HG03460 (cell line): Measurements from ENCODE around the gene OVOL2.
"Not testable (repeated sequence)": the region's sequence is repeated elsewhere in the genome, so short reads cannot be mapped to it uniquely, and the experiment has no call there.

ENCODE experiments used
- ATAC-seq: cut with Tn5 transposase; IDR thresholded peaks from one replicate; pipeline ENCODE4 v1.9.1; 2021; ENCODE audit not compliant: unreplicated experiment

Gene OVOL2

GRCh38 chr20:18058661-18059467, 1.1 kb upstream of the OVOL2 start:
- no peak for ATAC-seq

GRCh38 chr20:18057994-18058349, 256 bp upstream of the OVOL2 start:
- no peak for ATAC-seq

- no peak for ATAC-seq
These were observed 1.3 kb downstream of the OVOL2 start for GRCh38 chr20:18056174-18057100.

- ATAC-seq = no peak
These were observed 2.5 kb downstream of the OVOL2 start for GRCh38 chr20:18055261-18055660.

GRCh38 chr20:18052856-18053255, 4.9 kb downstream of the OVOL2 start:
- ATAC-seq = no peak

- no peak for ATAC-seq
These were observed 7.1 kb downstream of the OVOL2 start for GRCh38 chr20:18050628-18051027.

GRCh38 chr20:18048176-18048575, 9.5 kb downstream of the OVOL2 start:
- no peak for ATAC-seq

- no peak for ATAC-seq
These were observed 11.2 kb downstream of the OVOL2 start for GRCh38 chr20:18046535-18046934.

- no peak for ATAC-seq
These were observed 15.5 kb downstream of the OVOL2 start for GRCh38 chr20:18042229-18042628.

GRCh38 chr20:18041462-18041861, 16.3 kb downstream of the OVOL2 start:
- ATAC-seq = no peak

GRCh38 chr20:18039063-18039462, 18.7 kb downstream of the OVOL2 start:
- no peak for ATAC-seq

- no peak for ATAC-seq
These were observed 23.7 kb downstream of the OVOL2 start for GRCh38 chr20:18034039-18034438.

GRCh38 chr20:18032977-18033892, 24.5 kb downstream of the OVOL2 start:
- ATAC-seq = no peak

- ATAC-seq = no peak
These were observed 25.7 kb downstream of the OVOL2 start for GRCh38 chr20:18031888-18032509.

GRCh38 chr20:18031050-18031449, 26.7 kb downstream of the OVOL2 start:
- ATAC-seq = no peak

- no peak for ATAC-seq
These were observed 27.7 kb downstream of the OVOL2 start for GRCh38 chr20:18030020-18030419.

GRCh38 chr20:18027011-18027410, 30.7 kb downstream of the OVOL2 start:
- not testable (repeated sequence) for ATAC-seq

GRCh38 chr20:18024606-18025127, 33.0 kb downstream of the OVOL2 start:
- no peak for ATAC-seq

GRCh38 chr20:18020931-18021330, 36.8 kb downstream of the OVOL2 start:
- no peak for ATAC-seq

GRCh38 chr20:18019068-18019467, 38.6 kb downstream of the OVOL2 start:
- ATAC-seq = no peak
